ENCODE measurements around the gene CCNQ.
A peak's percentile ranks its signal among the peaks of the same experiment; 100 is the strongest.

CCNQ gene

DNA sequence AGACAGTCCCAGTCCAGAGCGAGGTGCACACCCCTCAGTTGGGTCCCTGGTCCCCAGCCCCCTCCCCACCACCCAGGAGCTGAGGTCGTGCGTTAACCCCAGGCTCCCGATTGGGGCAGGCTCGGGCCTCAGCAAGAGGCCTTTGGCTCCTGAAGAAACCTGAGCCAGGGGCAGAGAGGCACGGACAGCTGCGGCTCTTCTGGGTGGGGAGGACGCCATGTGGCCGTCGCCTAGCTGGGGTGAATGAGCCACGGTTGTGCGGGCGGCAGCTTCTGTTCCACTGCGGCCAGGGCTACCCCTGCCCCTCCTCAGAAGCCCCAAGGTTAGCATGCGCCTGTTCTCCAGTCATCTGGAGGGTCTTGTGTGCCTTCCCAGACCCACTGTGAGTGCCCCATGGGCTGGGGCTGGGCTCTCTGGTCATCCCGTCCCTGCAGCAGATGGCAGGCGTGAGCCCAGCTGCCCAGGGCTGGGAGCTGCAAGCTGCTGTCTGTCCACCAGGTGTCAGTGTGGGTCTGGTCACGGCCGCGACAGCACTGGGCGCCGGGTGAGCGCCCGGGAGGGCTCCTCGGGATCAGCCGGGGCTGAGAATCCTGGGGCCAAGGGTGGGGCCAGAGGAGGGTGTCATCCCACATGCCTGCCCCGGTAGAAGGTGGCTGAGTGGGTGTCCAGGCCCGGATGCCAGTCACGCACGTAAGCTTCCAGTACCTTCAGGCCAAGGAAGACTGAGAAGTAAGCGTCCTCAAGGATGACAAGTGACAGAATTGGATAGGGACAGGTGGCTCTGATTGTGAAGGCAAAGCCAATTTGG, 59.6 kb downstream of the CCNQ start:
- DNase-seq (ENCODE audit: low spot score) = peak; percentile 24

DNA sequence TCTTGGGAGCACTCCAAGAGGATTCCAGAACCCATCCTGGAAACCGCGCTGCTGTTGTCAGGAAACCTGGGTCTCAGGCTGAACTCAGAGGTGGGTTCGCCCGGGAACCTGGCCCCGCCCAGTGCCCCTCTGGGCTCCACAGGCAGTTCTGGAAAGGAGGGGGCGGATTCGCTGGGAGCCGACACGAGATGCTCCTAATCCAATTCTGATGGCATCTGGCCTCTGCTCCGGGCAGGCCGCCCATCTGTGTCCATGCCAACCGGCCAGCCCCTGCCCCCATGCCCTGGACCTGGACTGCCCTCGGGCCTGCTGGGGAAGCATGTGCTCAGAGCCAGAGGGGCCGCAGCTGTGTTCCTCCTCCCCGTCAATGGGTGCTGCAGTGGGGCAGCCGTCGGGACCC, 60.5 kb downstream of the CCNQ start:
- no peak for DNase-seq (ENCODE audit: low spot score)

Data from germinal center (tissue), 1 donor.